AG04449 (cell line): Measurements from ENCODE around the gene RGPD4.

Source experiments
- CTCF ChIA-PET: fragments of 350-600 bp; formaldehyde crosslinking; extraction: SDS; loops from one replicate; lab custom pipeline; 2021; ENCODE audit warnings: antibody characterized with exemption; lab: Yijun Ruan, JAX
- POLR2A ChIA-PET: fragments of 400-600, 350-600 bp; formaldehyde crosslinking; extraction: SDS; loops from one replicate; lab custom pipeline; 2020; ENCODE audit warnings: antibody characterized with exemption, inconsistent platforms; lab: Yijun Ruan, JAX
- DNase-seq: peaks from one replicate; pipeline ENCODE4 v3.0.0-alpha.2; 2010; ENCODE audit warnings: low read depth, low spot score
- H3K4me3 ChIP-seq: 2 replicates; pipeline ENCODE4 v1.5.1; 2011; ENCODE audit warnings: low read depth, mild to moderate bottlenecking, control low read depth, low read length
- TF ChIP-seq, protein P1 (sequence below): IDR thresholded peaks from one replicate; pipeline ENCODE4 v1.5.1; 2011; ENCODE audit warnings: mild to moderate bottlenecking, moderate library complexity, low read length, control low read depth, inconsistent platforms; ENCODE audit not compliant: insufficient read depth; ENCODE audit errors: missing control alignments

Gene RGPD4

DNA sequence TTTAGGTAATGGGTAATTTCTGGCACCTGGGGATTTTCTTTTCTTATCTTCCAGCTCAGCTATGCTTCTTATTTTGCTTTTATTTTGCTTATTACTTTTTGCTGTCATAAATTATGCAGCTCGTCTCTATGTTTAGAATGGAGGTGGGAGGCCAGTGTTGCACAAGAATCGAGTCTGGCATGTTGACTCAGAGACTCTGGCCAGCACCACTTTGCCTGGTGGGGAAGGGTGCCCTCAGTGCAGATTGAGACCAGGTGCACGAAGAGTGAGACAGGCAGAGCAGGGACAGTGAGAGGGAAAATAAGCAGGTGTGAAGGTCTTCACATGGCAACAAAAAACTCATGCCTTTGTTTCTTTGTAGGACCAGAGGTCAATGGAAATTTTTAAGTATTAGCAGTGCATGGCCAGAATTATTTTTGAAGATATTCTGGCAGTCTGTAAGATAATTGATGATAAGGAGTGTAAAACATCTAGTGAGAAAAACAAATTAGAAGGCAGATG, 100.4 kb downstream of the RGPD4 start:
- POLR2A ChIA-PET, result no interaction called here
- CTCF ChIA-PET, result no interaction called here
- no peak for DNase-seq
- TF ChIP-seq, protein P1, sequence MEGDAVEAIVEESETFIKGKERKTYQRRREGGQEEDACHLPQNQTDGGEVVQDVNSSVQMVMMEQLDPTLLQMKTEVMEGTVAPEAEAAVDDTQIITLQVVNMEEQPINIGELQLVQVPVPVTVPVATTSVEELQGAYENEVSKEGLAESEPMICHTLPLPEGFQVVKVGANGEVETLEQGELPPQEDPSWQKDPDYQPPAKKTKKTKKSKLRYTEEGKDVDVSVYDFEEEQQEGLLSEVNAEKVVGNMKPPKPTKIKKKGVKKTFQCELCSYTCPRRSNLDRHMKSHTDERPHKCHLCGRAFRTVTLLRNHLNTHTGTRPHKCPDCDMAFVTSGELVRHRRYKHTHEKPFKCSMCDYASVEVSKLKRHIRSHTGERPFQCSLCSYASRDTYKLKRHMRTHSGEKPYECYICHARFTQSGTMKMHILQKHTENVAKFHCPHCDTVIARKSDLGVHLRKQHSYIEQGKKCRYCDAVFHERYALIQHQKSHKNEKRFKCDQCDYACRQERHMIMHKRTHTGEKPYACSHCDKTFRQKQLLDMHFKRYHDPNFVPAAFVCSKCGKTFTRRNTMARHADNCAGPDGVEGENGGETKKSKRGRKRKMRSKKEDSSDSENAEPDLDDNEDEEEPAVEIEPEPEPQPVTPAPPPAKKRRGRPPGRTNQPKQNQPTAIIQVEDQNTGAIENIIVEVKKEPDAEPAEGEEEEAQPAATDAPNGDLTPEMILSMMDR, result no peak
- H3K4me3 ChIP-seq, result no peak overlapping the region

DNA sequence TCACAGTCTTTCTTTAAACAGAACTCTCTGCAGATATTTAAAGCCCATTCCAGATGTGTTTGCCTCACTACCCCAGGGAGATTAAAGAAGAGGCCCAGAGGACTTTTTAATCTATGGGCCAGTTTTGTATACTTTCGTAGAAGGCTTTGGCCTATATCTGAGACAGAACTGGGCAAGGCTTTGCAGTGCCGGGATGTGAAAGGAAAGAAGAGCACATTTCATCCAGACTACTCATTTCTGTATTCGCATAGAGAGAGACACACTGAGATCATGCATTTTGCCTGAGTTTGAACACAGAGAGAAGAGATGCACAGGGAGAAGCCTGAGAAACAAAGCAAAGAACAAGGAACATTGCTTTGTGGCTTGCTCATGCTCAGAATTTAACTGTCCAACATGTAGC, 104.7 kb downstream of the RGPD4 start:
- no peak for DNase-seq
- ChIA-PET POLR2A (no interaction called here), CTCF (no interaction called here)
- TF ChIP-seq, protein P1, result no peak
- H3K4me3 ChIP-seq, result no peak overlapping the region

- CTCF ChIA-PET, result interaction anchor here (1.6 kb wide), 1 partner anchor 1296 kb away, joined by 4 read pairs; no protein-coding TSS in a partner anchor
- TF ChIP-seq, protein P1, result no peak
- DNase-seq, result no peak
- no peak overlapping the region for H3K4me3 ChIP-seq
- POLR2A ChIA-PET, result no interaction called here
Measured at GRCh38 chr2:107932488-107932887, 105.8 kb downstream of the RGPD4 start.

DNA sequence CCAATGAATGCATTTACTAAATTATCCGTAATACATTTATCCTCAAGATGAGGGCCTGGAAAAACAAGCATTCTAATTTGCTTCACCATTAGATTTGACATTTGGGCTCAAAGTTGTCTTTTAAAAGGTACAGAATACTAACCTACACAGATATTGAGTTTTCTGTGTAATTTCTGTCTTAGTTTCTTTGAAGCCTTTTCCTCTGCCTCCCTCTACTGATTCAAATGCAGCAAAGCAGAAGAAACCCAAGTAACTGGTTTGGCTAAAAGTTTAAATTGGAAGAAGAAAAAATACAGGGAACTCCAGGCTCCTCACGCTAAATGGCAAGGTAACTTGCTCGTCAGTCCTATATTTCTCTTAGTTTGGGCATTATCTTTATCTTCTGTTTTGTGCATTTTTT, 106.3 kb downstream of the RGPD4 start:
- DNase-seq, result no peak
- TF ChIP-seq, protein P1, result peak; percentile 36
- no peak overlapping the region for H3K4me3 ChIP-seq
- CTCF ChIA-PET, result interaction anchor here (1.6 kb wide), 1 partner anchor 1297 kb away, joined by 4 read pairs; no protein-coding TSS in a partner anchor
- POLR2A ChIA-PET, result no interaction called here

DNA sequence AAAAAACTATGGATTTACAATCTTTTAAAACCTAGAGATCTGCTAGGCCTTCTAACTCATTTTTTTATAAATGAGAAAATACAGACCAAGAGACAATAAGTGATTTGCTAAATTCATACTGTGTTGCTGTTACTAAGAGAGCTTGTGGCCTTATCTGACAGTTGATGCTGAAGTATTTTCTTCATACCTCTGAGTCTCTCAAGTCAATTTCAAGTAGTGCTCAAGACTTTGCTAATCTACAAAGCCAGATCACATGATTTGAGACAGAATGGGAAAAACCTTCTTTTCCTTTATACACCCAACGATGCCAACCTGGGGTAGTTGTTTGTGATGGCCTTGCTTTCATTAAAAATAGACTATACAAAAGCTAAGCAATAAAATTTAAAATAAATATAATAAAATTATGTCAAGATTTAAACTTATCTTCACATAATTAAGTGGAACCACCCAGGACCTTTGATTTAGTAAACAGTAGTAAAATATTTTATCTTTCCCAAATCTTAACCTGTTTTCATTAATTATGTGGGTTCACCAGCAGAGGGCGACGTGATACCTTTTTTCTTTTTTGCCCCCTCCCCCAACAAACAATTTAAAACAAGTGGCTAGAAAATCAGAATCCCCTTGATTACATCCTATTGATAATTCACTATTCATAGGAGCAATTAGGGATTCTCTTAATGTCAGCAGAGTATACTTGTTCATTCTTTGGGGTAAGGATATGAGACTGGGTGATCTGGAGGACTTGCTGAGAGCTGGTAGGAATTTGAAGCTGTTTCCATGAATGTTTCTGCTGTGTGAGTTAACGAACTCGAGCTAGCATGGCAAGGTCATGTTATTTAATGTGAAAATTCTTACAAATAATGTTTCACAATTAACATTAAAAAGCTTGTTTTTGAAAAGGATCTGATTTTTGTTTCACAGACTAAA, 110.0 kb downstream of the RGPD4 start:
- no peak for DNase-seq
- TF ChIP-seq, protein P1, result no peak
- POLR2A ChIA-PET, result interaction anchor here (0.6 kb wide), 1 partner anchor 243 kb away, joined by 3 read pairs; no protein-coding TSS in a partner anchor
- CTCF ChIA-PET, result interaction anchor here (0.8 to 1.2 kb wide), 4 partner anchors 17 to 257 kb away, joined by 3 read pairs; no protein-coding TSS in a partner anchor
- no peak overlapping the region for H3K4me3 ChIP-seq
